OCI-LY7 (cell line): ENCODE data around the gene ACTL7B. TPM values are rescaled to one million over a fixed set of nuclear protein-coding genes. Genes with fewer than 3 reads are reported as not detected.

ENCODE experiments used
- BruUV-seq: library from RNA; stranded (reverse); fragments of 400-500 nt; replicated peaks from 2 replicates; lab custom pipeline; 2021; lab: Mats Ljungman, UMichigan
- CTCF ChIA-PET: fragments of 300-600 bp; sonication (Branson Sonifier 250); formaldehyde crosslinking; loops from one replicate; lab custom pipeline; 2022; ENCODE audit warnings: antibody characterized with exemption; ENCODE audit not compliant: unreplicated experiment; lab: Charles Lee
- POLR2A ChIA-PET: fragments of 300-600 bp; sonication (Branson Sonifier 250); formaldehyde crosslinking; loops from one replicate; lab custom pipeline; 2022; ENCODE audit warnings: antibody characterized with exemption; lab: Charles Lee
- DNase-seq: peaks from one replicate; pipeline ENCODE4 v3.0.0-alpha.2; 2015; ENCODE audit warnings: low spot score
- H2AFZ ChIP-seq: fragments of 200-600 bp; sonication (generic), shearing (Covaris generic); 2 replicates; pipeline ENCODE4 v1.6.1; 2014; ENCODE audit warnings: mild to moderate bottlenecking, antibody characterized with exemption, low read length, moderate library complexity
- H3K27ac ChIP-seq: fragments of 200-600 bp; sonication (generic); 2 replicates; pipeline ENCODE4 v1.5.1; 2014; ENCODE audit warnings: mixed run types, low read depth, mild to moderate bottlenecking, moderate library complexity, low read length, inconsistent platforms; ENCODE audit not compliant: poor library complexity, severe bottlenecking
- H3K36me3 ChIP-seq: fragments of 200-600 bp; sonication (generic); 2 replicates; pipeline ENCODE4 v1.6.1; 2014; ENCODE audit warnings: mild to moderate bottlenecking, antibody characterized with exemption, low read length, moderate library complexity, mixed read lengths; ENCODE audit not compliant: insufficient read depth
- H3K4me1 ChIP-seq: fragments of 200-600 bp; sonication (generic); 2 replicates; pipeline ENCODE4 v1.5.1; 2014; ENCODE audit warnings: mild to moderate bottlenecking, low read length; ENCODE audit not compliant: insufficient read depth, poor library complexity, severe bottlenecking
- H3K4me2 ChIP-seq: fragments of 200-600 bp; sonication (generic); 2 replicates; pipeline ENCODE4 v1.6.1; 2014; ENCODE audit warnings: mild to moderate bottlenecking, low read length
- H3K4me3 ChIP-seq: fragments of 200-600 bp; sonication (generic); 2 replicates; pipeline ENCODE4 v1.5.1; 2014; ENCODE audit warnings: mild to moderate bottlenecking, low read depth, low read length; ENCODE audit not compliant: poor library complexity, severe bottlenecking
- H3K79me2 ChIP-seq: fragments of 200-600 bp; sonication (generic); 2 replicates; pipeline ENCODE4 v1.6.1; 2016; ENCODE audit warnings: low read depth, mild to moderate bottlenecking, low read length, moderate library complexity, mixed read lengths; ENCODE audit not compliant: insufficient read depth
- H3K9me2 ChIP-seq: fragments of 200-600 bp; sonication (generic); 2 replicates; pipeline ENCODE4 v1.6.1; 2016; ENCODE audit warnings: mild to moderate bottlenecking, low read length, mixed read lengths; ENCODE audit not compliant: insufficient read depth
- H3K9me3 ChIP-seq: fragments of 200-600 bp; sonication (generic); 2 replicates; pipeline ENCODE4 v1.6.1; 2014; ENCODE audit warnings: mild to moderate bottlenecking, mixed run types, low read length, mixed read lengths
- H4K20me1 ChIP-seq: fragments of 200-600 bp; sonication (generic); 2 replicates; pipeline ENCODE4 v1.6.1; 2014; ENCODE audit warnings: mild to moderate bottlenecking, antibody characterized with exemption, low read length, moderate library complexity, mixed read lengths; ENCODE audit not compliant: insufficient read depth
- EZH2phosphoT487 ChIP-seq: fragments of 200-600 bp; sonication (generic); IDR thresholded peaks from 2 replicates; pipeline ENCODE4 v1.6.1; 2018; ENCODE audit warnings: low read depth, borderline replicate concordance, mild to moderate bottlenecking, mixed run types, antibody characterized with exemption, low read length, moderate library complexity, mixed read lengths
- intact Hi-C: fragments of 100-400 bp; cut with micrococcal nuclease; formaldehyde crosslinking; loops from one replicate; pipeline ENCODE4 v1.10.0; 2022; ENCODE audit not compliant: unreplicated experiment
- total RNA-seq, 2 experiments: library from RNA; depleted of rRNA in 1 of 2; stranded (reverse); fragments of >200 nt in 1 of 2; shearing (Covaris generic) in 1 of 2; gene quantifications; 2 replicates each; pipeline ENCODE4 v1.2.3, GENCODE V29; 2014 to 2022
- TF ChIP-seq, protein P1 (sequence below): fragments of 200-600 bp; sonication (generic); conservative IDR thresholded peaks from 2 replicates; pipeline ENCODE4 v1.5.1; 2014; ENCODE audit warnings: mild to moderate bottlenecking, antibody characterized with exemption, low read length, moderate library complexity, mixed read lengths

Gene ACTL7B
- total RNA-seq, 2 experiments from 2014 or later = not detected

DNA sequence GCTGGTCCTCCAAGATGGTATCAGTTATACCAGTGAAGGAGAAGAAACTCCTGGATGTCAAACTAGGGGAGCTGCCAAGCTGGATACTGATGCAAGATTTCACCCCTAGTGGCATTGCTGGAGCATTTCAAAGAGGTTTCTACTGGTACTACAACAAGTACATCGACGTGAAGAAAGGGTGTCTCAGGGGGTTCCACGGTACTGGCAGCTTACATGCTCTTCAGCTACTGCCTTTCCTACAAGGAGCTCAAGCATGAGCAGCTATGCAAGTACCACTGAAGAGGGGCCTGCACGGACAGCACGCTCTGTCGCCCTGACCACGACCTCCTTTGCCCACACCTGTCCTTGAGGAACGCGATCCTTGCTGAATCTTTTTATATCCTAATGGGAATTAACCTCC lies 19.5 kb downstream of the ACTL7B start:
- DNase-seq = no peak
- intact Hi-C loops = no loop called here
- Histone ChIP-seq H3K9me2 (no peaks in the 10 kb centered on the region), H3K4me1 (no peaks in the 10 kb centered on the region), H3K4me2 (no peak overlapping the region), H4K20me1 (no peaks in the 10 kb centered on the region), H3K27ac (no peak overlapping the region), H3K9me3 (no peaks in the 10 kb centered on the region), H3K36me3 (no peaks in the 10 kb centered on the region), H2AFZ (no peak overlapping the region), H3K79me2 (no peaks in the 10 kb centered on the region), H3K4me3 (no peak overlapping the region)
- CTCF ChIA-PET = interaction anchor here (0.6 kb wide), 1 partner anchor 482 kb away, joined by 4 read pairs; no protein-coding TSS in a partner anchor
- POLR2A ChIA-PET = interaction anchor here (0.8 to 1.0 kb wide), 2 partner anchors 9 to 765 kb away, joined by 3 read pairs; no protein-coding TSS in a partner anchor
- TF ChIP-seq, protein P1, sequence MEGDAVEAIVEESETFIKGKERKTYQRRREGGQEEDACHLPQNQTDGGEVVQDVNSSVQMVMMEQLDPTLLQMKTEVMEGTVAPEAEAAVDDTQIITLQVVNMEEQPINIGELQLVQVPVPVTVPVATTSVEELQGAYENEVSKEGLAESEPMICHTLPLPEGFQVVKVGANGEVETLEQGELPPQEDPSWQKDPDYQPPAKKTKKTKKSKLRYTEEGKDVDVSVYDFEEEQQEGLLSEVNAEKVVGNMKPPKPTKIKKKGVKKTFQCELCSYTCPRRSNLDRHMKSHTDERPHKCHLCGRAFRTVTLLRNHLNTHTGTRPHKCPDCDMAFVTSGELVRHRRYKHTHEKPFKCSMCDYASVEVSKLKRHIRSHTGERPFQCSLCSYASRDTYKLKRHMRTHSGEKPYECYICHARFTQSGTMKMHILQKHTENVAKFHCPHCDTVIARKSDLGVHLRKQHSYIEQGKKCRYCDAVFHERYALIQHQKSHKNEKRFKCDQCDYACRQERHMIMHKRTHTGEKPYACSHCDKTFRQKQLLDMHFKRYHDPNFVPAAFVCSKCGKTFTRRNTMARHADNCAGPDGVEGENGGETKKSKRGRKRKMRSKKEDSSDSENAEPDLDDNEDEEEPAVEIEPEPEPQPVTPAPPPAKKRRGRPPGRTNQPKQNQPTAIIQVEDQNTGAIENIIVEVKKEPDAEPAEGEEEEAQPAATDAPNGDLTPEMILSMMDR = no peak
- no peak for TF ChIP-seq EZH2phosphoT487
- BruUV-seq = no TSS peak

DNA sequence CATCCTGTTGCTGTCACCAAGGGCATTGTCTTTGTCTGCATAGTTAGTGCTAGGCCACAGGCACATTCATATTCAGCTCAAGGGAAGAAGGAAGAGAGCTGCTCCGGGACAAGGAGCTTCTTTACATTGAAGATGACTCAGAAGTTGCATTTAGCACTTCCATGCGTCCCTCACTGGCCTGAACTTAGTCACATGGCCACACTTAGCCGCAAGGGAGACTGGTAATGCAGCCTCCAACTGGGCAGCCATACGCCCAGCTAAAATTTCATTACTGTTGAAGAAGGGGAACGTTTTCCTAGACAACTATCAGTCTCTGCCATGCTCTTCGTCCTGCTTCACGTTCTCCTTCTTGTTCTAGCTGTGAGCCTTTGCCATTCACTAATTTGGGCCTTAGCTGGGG lies 20.0 kb downstream of the ACTL7B start:
- H4K20me1 ChIP-seq = no peaks in the 10 kb centered on the region
- DNase-seq = no peak
- no TSS peak for BruUV-seq
- ChIA-PET CTCF (interaction anchor here (0.6 kb wide), 1 partner anchor 483 kb away, joined by 4 read pairs; no protein-coding TSS in a partner anchor), POLR2A (interaction anchor here (0.8 to 1.0 kb wide), 2 partner anchors 8 to 765 kb away, joined by 3 read pairs; no protein-coding TSS in a partner anchor)
- intact Hi-C loops = no loop called here
- H3K4me1 ChIP-seq = no peaks in the 10 kb centered on the region
- H3K36me3 ChIP-seq = no peaks in the 10 kb centered on the region
- no peak overlapping the region for H3K4me3 ChIP-seq
- H3K79me2 ChIP-seq = no peaks in the 10 kb centered on the region
- H3K4me2 ChIP-seq = no peak overlapping the region
- TF ChIP-seq, protein P1 = no peak
- TF ChIP-seq EZH2phosphoT487 = no peak
- no peak overlapping the region for H2AFZ ChIP-seq
- H3K27ac ChIP-seq = no peak overlapping the region
- H3K9me2 ChIP-seq = no peaks in the 10 kb centered on the region
- H3K9me3 ChIP-seq = no peaks in the 10 kb centered on the region

DNA sequence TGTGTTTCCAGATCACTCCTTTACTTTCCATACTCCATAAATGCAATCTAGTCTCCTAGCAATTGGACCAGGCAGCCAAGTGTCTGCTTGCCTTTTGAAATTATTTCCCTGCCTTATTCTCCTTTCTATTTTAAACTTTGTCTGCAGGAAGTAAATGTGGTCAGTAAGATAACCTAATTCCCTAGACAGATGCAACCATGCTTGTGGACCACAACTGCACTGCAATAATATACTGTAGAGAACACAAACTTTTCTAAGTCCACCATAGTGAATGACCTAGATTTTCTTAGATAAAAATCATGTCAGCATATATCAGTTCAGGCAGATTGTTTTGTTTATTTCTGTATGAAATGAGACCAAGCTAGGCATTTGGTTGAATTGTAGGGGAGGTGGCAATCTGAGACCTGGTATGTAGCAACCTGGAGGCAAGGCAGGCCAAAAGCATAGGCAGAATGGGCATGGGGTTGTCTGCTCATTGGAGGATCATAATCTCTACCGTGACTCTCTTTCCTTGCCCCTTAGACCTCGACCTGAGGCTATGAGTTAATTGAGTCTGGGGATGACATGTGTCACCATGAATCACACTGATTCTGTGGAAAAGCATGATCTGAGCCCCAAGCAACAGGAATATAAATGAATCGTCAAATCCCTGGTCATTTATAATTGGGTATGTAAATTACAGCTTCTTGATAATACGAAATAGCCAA lies 20.7 kb downstream of the ACTL7B start:
- Histone ChIP-seq H4K20me1 (no peaks in the 10 kb centered on the region), H2AFZ (no peak overlapping the region), H3K9me2 (no peaks in the 10 kb centered on the region), H3K9me3 (no peaks in the 10 kb centered on the region), H3K4me1 (no peaks in the 10 kb centered on the region), H3K4me2 (no peak overlapping the region), H3K4me3 (no peak overlapping the region), H3K36me3 (no peaks in the 10 kb centered on the region), H3K79me2 (no peaks in the 10 kb centered on the region), H3K27ac (no peak overlapping the region)
- ChIA-PET CTCF (no interaction called here), POLR2A (interaction anchor here (0.8 to 1.0 kb wide), 2 partner anchors 8 to 764 kb away, joined by 3 read pairs; no protein-coding TSS in a partner anchor)
- no TSS peak for BruUV-seq
- no peak for DNase-seq
- TF ChIP-seq, protein P1 = no peak
- TF ChIP-seq EZH2phosphoT487 = no peak
- intact Hi-C loops = no loop called here
